Stimulated activated CD4-positive, alpha-beta T cell treated with anti-CD3 and anti-CD28 coated beads, Interleukin-15, amount 100 ng/mL, for 1 hour (primary cell): ENCODE data around the gene ZNF618.

Experiments used
- DNase-seq, 2 donors: peaks; one replicate each; pipeline ENCODE4 v3.0.0-alpha.2; 2020; ENCODE audit warnings: low read depth in 1 of 2, low spot score in 1 of 2

ZNF618 gene

GRCh38 chr9:113876151-113876992 is at the start of gene ZNF618:
Gene ZNF618, plus strand, starts transcription at chr9:113876309. Its CDS starts 72 bp downstream, at chr9:113876381.
- DNase-seq = peak in 1 of 2 donors; percentile 6

- DNase-seq = no peak
Observed at GRCh38 chr9:113828221-113828620, 47.9 kb upstream of the ZNF618 start.

- DNase-seq = no peak
Observed at GRCh38 chr9:113837334-113837733, 38.8 kb upstream of the ZNF618 start.

- DNase-seq = no peak
Observed at GRCh38 chr9:113842086-113842485, 34.0 kb upstream of the ZNF618 start.

- no peak for DNase-seq
Observed at GRCh38 chr9:113844466-113844865, 31.6 kb upstream of the ZNF618 start.

- DNase-seq = no peak
Observed at GRCh38 chr9:113851359-113851758, 24.8 kb upstream of the ZNF618 start.

- no peak for DNase-seq
Observed at GRCh38 chr9:113851873-113852272, 24.2 kb upstream of the ZNF618 start.

GRCh38 chr9:113853333-113853732 is 22.8 kb upstream of the ZNF618 start:
- DNase-seq = no peak

- DNase-seq = no peak
Observed at GRCh38 chr9:113854310-113854709, 21.8 kb upstream of the ZNF618 start.

GRCh38 chr9:113857875-113858274 is 18.2 kb upstream of the ZNF618 start:
- no peak for DNase-seq

- no peak for DNase-seq
Observed at GRCh38 chr9:113858282-113858681, 17.8 kb upstream of the ZNF618 start.

GRCh38 chr9:113863345-113863744 is 12.8 kb upstream of the ZNF618 start:
- DNase-seq = no peak

- no peak for DNase-seq
Observed at GRCh38 chr9:113868501-113868900, 7.6 kb upstream of the ZNF618 start.

- no peak for DNase-seq
Observed at GRCh38 chr9:113872485-113873143, 3.5 kb upstream of the ZNF618 start.

GRCh38 chr9:113873446-113873845 is 2.7 kb upstream of the ZNF618 start:
- no peak for DNase-seq

GRCh38 chr9:113873926-113874325 is 2.2 kb upstream of the ZNF618 start:
- no peak for DNase-seq

- DNase-seq = no peak
Observed at GRCh38 chr9:113875459-113876150, 504 bp upstream of the ZNF618 start.

GRCh38 chr9:113876993-113877368 is 872 bp downstream of the ZNF618 start:
- no peak for DNase-seq

GRCh38 chr9:113879318-113879717 is 3.2 kb downstream of the ZNF618 start:
- no peak for DNase-seq

- DNase-seq = no peak
Observed at GRCh38 chr9:113879911-113880310, 3.8 kb downstream of the ZNF618 start.

GRCh38 chr9:113882181-113882580 is 6.1 kb downstream of the ZNF618 start:
- no peak for DNase-seq

- no peak for DNase-seq
Observed at GRCh38 chr9:113882636-113883164, 6.6 kb downstream of the ZNF618 start.
